Measurements from ENCODE around the gene SLC6A7.

DNA sequence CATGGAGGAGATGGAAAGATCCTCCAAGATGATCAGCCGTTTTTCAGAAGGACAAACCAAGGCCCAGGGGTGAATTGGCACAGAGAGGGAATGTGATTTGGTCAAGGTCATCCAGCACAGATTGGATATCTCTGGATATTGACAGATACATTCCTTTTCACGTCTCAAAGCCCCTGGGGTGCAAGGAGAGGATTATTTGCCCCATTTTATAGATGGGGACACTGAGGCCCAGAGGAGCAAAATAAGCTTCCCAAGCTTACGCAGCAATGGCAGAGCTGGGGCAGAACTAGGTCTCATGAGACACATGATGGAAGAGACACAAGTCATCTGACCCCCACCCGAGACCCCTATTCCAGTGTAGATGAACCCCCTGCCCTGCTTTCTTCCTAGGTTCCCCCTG, 33.3 kb upstream of the SLC6A7 start:
- no peak for TF ChIP-seq TAF1 (IDR thresholded peaks at IDR 0.05; ENCODE audit: low read depth, low read length)
- TF ChIP-seq PAX5 (IDR thresholded peaks at IDR 0.05; ENCODE audit: insufficient read depth, low read length, severe bottlenecking) = no peak
- TF ChIP-seq POLR2A (IDR thresholded peaks at IDR 0.05; ENCODE audit: low read depth, low read length) = no peak
- no peak for TF ChIP-seq POLR2AphosphoS5 (IDR thresholded peaks at IDR 0.05; ENCODE audit: low read depth, low read length)
